HG03378 (cell line): Measurements from ENCODE around the gene BMP4.

Experiments used
- ATAC-seq: cut with Tn5 transposase; IDR thresholded peaks from one replicate; pipeline ENCODE4 v1.9.1; 2021; ENCODE audit warnings: mild to moderate bottlenecking, moderate library complexity; ENCODE audit not compliant: unreplicated experiment

BMP4 gene

DNA sequence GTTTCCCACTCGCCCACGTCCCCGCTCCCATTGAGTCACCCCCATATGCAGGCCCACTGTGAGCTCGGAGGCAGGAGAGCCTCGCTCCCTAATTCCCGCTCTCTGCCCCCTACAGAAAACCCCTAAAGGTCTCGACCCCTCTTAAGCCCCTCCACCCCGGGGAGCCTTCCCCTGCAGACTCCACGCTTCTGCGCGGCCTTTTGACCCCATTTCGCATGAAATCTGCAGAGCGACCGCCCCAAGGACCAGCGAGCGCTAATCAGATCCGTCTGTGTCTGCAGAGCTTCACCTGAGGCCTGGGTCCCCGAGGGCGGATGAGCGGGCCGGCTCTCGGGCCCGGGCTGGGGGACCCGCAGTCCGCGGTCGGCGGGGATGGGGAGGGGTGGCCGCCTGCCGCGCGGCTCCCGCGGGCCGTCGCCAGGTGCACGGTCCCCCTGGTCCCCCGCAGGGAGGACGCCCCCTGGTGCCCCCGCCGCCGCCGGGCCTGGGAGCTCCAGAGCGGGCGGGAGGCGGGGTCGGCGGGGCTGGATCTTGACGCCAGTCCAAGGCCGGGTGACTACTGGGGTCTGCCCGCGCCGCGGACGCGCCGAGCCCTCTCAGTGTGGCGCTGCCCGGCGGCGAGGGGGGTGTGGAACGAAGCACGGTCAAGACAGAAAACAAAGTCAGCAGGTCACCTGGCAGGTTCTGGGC lies 10.1 kb downstream of the BMP4 start:
- no peak for ATAC-seq

DNA sequence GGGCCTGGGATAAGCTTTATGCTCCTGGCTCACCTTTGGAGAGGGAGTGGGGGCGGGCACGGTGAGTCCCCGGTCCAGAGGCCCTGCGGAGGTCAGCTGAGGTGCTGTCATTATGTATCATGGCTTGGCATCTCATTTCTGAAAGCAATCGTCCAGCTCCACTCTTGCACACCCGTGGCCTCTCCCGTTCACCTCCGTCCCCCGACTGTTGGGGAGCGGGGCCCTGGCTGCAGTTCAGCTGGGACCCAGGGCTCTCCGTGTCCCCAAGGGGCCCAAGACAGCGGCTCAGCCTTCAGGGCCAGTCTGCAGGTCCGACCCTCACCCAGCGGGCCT lies 10.6 kb downstream of the BMP4 start:
- no peak for ATAC-seq

DNA sequence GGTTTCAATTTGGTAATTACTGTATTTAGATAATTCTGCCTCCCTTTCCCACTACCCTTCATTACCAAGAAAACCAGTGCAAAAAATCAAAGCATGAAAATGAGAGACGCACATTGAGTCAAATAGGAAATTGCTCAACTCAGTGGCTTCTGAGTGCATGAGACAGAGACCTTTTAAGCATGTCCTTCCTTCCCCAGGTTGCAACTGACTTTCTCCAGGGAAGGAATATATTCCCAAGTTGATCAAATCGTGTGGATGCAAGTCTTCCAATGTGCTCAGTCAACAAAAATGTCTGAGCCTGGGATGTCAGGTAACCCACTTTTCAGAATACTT lies 12.9 kb downstream of the BMP4 start:
- no peak for ATAC-seq

DNA sequence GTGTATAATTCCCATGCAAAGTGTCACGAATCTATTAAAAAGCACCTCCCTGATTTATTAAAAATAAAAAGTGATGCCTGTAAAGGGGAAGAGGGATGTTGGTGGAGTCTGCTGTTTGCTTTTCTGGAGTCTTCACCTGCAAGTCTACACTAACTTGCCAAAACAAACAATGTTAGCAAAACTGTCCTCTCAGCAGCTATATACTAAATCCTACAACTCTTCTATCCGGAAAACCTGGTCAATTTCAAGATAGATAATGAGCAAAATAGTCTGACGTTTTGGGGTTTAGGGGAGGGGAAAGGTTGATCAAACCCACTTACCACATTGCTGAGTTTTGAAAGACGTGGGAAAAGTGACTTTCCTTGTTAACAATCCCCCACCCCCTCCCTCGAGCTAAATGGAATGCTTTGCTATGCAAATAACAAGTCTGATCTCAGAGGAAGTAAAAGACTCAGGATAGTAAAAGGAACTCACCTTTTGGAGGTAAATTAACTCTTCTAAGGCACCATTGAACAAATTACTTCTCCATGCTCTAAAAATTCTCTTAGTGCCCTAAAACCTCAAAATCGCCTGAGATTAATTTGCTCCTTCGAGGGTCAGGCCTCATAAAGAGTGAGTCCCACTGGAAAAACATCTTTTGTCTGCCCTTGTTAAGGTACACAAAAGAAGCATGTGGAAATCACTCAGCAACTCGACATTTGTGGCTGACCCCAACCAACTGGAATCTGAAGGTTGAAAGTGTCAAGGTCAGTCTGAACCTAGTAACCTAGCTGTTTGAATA lies 13.5 kb downstream of the BMP4 start:
- no peak for ATAC-seq

DNA sequence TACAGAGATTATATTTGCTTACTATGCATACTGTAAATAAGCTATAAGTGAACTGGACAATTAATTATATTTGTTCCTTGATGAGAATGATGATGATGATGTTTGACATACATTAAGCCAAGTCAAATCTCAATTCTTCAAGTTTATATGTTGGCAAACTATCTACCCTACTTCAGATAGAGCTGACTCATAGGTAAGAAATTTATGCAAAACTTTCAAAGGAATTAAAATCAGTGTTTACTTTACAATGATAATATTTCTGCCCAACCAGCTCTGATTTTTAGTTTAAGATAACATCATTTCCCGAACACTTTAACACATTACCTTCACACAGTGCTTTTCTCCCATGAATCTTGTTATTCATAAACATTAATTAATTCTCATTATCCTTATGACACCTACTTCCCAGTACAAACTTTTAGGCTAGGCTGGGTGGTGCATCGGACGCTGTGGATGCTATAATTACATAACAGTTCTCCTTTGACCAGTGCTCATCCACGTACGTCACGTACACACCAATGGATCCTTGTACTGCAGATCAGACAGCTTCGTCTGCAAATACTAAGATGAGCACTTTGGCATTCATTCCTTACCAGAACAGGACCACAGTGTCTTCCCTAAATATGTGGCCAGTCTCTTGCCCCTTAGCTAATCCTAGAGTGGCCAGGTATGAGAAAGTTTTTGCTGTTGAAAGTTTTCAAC lies 18.3 kb downstream of the BMP4 start:
- ATAC-seq, result no peak

DNA sequence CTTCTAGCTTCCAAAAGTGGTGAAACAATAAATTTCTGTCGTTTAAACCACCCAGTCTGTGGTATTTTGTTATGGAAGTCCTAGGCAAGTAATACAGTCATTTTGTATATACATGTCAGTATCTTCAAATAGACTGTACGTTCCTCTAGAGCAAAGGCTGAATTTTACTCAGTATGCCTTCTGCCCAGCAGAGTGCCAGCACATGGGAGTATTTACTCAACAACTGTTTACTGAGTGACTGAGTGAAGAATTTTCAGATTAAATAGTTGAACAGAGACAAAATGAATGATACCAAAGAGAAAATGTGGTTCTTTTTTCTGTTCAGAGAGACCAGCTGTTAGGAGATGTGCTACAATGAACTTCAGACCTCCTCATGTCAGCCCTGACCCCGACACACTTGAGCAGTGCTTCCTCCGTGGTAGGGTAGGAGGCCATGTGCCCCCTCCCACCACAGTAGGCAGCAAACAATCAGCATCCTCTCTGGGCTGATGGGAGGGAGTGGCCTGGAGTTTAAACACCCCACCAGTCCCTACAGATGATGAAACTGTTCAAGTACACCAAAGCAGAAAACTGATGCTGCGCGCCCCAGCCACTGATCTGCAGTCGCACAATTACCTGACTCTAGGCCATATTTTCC lies 21.7 kb downstream of the BMP4 start:
- ATAC-seq, result no peak

DNA sequence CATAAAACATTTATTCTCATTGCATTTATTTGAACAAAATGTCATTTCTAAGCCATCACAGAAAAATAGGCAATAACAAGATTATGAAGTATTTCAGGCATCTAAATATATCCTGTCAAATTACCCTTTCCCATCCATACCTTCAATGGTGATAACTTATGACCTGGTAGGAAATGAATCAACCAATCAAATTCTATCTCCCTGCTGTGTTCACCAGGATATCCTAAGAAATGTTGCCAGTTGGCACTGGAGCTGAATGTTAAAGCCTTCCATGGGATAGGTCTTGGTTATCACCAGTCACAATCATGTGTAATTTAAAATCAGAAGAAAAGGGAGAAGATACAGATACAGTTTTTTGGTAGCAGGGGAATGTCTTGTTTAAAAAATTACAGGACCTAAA lies 23.7 kb downstream of the BMP4 start:
- ATAC-seq, result no peak

DNA sequence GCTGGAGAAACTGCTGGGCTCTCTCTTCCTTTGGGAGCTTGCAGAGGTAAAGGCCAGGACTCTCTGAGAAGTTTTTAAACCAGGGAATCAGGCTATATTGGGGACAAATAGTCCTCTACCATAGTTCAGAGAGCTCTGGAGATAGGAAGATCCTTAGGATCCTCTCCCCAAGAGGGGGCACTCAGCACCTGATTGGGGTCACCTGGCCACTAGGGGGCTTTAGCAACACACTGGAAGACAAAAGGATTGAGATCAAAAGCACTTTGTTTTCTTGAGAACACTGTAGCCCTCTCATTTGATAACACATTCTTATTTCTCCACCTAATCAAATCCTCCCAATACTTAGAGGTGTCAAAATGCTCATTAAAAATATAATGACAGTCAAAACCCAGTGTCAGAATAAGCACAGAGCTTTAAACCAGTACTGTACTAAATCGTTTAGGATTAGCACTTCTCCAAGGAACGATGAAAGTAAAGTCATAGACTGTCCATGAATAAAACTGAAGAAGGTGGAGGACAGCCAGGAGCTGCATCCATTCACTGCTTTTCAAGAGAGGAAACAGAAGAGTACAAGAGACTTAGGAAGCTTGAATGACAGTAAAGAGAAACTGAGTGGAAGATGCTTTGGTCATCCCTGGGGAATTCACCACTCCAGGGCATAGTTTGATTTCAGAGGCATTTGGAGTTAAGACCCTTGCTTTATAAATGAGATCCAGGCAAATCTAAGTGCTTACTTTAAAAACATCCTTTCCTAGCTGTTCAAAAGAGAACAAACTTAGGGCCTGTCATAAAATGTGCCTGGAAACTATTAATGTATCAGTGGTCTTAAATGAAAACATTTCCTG lies 26.5 kb downstream of the BMP4 start:
- no peak for ATAC-seq

DNA sequence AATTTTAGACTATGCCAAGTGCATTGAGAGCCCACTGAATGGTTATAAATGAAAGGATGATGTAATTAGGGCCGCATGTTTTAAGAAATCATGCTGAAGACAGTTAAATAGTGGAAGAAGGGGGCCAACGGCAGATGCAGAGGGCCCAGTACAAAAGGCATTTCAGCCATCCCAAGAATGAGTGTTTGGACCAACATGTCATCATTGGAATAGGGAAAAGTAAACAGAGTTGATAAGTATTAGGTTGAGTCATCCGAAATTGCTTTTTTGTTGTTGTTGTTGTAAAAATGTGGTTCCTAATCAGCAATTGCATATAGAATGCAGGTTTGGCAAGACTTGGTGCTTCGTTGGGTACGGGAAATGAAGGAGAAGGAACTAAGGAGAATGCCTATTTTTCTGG lies 29.5 kb downstream of the BMP4 start:
- ATAC-seq, result no peak

DNA sequence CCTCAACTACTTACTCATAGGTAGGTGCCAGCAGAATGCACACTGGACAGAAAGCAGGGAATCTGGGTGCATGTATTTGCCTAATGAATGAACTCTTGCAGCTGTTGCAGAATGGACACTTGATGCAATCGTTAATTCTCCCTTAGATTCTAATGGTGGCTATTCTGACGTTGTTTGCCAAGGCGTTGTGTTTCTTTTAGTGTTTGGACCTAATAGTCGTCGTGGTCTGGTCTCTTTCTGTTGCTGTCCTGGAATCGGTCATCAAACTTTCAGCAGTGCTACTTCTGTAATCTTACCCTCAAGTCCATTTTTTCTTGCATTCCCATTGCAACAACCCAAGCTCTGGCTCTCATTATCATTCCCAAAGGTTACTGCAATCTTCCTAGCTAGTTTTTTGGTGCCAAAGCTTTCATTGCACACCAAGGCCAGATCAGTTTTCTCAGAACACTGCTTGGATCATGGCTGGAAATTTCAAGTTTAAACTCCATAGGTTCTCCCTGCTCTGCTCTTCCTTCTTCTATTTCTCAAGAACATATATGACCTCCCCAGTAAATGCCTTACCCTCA lies 31.3 kb downstream of the BMP4 start:
- no peak for ATAC-seq

DNA sequence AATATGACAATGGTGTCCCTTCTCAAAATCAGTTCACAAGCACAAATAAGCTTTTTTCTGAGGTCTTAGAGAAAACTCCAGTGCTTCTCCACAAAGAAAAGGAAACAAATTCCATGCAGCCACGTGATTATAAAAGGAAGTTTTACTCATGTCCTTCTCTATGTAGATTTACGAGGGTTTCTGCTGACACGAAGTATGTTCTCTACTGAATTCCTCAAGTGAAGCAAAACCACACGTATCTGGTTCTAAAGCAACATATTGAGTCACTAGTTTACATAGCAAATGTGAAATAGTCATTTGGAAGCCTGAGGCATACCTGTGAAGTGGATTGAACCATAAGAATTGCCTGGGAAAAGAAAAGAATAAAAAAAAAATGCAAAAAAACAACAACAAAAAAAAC lies 31.9 kb downstream of the BMP4 start:
- no peak for ATAC-seq

DNA sequence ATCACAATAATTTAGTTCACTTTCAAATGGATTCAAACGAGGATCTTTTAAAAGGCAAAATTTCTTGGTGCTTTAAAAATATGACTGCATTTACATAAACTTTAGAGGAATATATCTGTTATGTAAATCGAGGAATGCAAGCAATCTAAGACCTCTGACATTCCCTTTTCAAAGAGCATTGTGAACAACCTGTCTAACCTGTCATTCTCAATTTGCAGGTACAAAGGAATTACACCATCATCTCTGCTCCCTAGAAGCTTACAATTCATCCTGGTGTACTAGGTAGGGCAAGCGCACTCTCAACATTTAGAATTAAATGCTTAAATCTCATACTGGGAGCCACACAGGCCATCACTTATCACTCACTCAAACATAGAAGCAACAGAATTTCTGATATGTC lies 35.6 kb downstream of the BMP4 start:
- ATAC-seq, result no peak

DNA sequence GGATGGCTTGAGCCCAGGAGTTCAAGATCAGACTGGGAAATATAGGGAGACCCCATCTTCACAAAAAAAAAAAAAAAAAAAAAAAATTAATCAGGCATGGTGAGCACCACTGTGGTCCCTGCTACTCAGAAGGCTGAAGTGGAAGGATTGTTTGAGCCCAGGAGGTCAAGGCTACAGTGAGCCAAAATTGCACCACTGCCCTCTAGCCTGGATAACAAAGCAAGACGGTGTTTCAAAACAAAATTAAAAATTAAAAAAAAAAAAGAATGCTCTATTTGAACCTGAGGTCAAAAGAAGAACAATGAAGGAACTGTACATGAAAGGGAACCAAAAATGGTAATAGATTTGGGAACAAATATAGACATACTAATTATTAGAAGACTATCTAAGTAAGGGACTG lies 40.4 kb downstream of the BMP4 start:
- ATAC-seq, result no peak

DNA sequence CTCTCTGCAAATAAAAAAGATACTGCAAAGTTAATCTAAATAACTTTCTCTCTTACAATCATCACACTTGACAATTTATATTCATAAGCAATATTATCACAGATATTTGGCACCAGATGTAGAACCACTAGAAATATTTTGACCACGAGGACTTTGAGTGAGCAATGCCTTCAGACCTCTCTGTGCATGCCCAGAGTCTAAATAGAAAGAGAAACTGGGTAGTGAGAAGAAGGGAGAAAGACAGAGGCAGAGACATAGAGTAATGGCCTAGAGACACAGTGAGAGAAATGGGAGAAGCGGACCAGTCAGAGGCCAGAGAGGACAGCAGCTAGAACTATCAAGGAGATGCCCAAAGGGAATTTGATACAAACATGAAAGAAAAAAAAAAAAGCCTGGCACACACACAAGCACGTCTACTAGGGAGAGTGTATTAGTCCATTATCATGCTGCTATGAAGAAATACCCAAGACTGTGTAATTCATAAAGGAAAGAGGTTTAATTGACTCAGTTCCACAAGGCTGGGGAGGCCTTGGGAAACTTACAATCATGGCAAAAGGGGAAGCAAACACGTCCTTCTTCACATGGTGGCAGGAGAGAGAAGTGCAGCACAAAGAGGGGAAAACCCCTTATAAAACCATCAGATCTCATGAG lies 41.1 kb downstream of the BMP4 start:
- ATAC-seq, result no peak

DNA sequence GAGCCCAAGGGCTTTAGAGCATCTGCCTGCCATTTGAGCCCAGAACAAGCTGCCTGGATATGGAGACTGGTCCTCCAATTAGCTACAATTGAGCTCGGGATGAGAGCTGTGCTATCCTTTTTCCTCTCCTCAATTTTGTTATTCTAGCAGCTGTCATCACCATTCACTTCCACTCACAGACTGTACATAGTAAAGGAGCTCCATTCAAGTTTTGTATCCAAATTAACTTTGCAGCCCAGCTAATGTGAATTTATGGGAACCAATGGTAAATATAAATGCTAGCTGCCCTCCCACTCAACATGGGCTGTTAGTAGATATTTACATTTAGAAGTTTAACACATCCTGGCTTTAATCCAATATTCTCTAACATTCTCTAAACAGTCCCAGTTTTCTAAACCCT lies 44.6 kb downstream of the BMP4 start:
- no peak for ATAC-seq

DNA sequence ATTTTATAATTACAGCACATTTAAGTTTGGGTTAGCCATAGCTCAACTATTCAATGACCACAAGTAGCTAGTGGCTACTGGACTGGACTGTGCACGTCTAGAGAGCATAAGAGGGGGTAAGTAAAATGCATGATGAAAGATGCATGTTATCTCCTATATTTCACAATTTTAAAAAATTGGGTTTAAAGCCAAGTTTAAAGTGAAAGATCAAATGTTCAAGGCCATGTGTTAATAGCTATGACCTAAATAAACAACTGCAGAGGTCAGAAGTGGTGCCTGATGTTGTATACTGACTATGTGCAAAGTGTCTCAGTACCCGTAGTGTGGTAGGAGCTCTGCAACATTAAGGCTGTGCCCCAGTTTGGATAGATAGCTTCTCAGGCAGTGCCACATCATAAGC lies 48.2 kb downstream of the BMP4 start:
- ATAC-seq, result no peak

DNA sequence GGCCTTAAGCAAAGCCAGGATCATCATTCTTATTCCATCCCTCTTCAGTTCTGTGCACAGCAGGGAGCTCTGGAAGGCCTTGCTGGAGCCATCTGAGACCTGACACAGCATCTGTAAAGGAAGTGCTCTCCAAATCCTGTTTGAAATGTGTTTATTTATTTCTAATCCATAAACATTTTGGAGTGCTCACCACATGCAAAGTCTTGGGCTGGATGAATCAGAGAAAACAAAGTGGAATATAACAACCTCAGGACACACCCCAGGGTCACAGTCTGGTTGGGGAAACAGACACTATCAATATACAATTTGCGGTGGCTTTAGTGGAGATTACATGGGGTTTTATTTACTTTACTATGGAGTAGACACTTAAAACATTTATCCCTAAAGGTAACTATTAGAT lies 54.3 kb downstream of the BMP4 start:
- no peak for ATAC-seq

DNA sequence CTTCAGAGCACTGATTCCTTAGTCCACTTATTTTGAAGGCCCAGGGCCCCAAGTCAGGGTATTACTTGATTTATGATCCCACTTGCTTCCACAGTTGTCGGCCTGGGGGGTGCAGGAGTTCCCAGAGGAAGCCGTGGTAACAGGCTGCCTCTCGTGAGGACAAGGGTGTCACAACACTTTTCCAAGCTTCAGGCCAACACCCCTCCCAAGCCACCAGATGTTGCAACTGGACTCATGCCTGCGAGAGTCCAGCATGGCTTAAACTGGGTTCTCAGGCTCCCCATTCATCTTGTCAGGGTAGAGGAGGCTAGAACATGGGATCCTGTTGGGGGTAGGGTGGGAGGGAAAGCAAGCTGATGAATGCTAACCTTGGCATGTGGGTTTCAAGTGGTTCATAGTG lies 56.1 kb downstream of the BMP4 start:
- ATAC-seq, result no peak
